T-helper 2 cell treated with Interferon-gamma antibody and Interleukin-4, amounts not matched to agents 5 μg/mL and 100 μg/mL, for 36 hours (primary cell): ENCODE results near the gene BHLHA15.
A peak's percentile ranks its signal among the peaks of the same experiment; 100 is the strongest.

Source experiments
- DNase-seq: peaks from one replicate; pipeline ENCODE4 v3.0.0; 2021; ENCODE audit warnings: low spot score
- H3K27ac Mint-ChIP-seq: one replicate; pipeline ENCODE4 v1.8.0; 2021; ENCODE audit warnings: mild to moderate bottlenecking, mixed read lengths
- H3K27me3 Mint-ChIP-seq: one replicate; pipeline ENCODE4 v1.8.0; 2021; ENCODE audit warnings: low read depth, mixed read lengths
- H3K36me3 Mint-ChIP-seq: one replicate; pipeline ENCODE4 v1.8.0; 2021; ENCODE audit warnings: low read depth, mixed read lengths
- H3K4me1 Mint-ChIP-seq: one replicate; pipeline ENCODE4 v1.8.0; 2021; ENCODE audit warnings: low read depth, mixed read lengths
- H3K4me3 Mint-ChIP-seq: one replicate; pipeline ENCODE4 v1.8.0; 2022; ENCODE audit warnings: mild to moderate bottlenecking, moderate library complexity, mixed read lengths
- H3K9me3 Mint-ChIP-seq: one replicate; pipeline ENCODE4 v1.8.0; 2021; ENCODE audit warnings: mixed read lengths

BHLHA15 gene

DNA sequence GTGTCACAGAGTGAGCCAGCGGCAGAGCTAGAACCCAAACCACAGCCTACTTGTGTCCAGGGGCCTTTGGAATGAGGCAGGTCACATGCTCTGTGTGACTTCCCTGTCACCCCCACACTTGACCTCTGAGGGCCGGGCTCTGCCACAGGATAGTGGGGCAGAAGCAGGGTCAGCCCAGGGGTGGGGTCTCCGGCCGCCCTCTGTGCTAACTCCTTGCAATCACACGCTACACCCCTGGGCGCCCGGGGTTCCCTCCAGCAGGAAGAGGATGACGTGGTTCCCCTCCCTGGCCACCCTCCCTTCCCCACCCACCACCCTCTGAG lies 21.0 kb downstream of the BHLHA15 start:
- Mint-ChIP-seq H3K36me3 (peaks cover 14% of the 10 kb centered on the region), H3K4me3 (no peak overlapping the region), H3K27me3 (no peaks in the 10 kb centered on the region), H3K27ac (no peak overlapping the region), H3K4me1 (no peaks in the 10 kb centered on the region), H3K9me3 (no peaks in the 10 kb centered on the region)
- no peak for DNase-seq

DNA sequence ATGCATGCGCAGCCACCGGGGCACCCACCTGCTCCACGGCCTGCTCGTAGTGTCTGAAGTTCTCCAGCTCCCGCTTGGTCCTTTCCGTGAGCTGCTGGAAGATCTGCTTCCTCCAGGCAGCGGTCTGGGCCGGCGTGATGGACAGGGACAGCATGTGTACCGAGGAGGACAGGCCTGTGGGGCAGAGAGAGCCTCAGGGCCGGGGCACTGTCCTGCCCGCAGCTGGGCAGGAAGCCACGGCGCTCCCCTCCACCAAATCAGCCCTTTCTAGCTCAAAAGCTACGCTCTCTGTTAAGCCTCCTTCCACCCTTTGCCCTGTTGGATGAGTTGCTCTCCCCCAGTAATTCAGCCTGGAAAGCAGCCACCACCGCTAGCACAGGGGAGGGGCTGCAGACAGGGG lies 21.6 kb downstream of the BHLHA15 start:
- no peak overlapping the region for H3K4me3 Mint-ChIP-seq
- DNase-seq = no peak
- peaks cover 11% of the 10 kb centered on the region for H3K36me3 Mint-ChIP-seq
- no peaks in the 10 kb centered on the region for H3K4me1 Mint-ChIP-seq
- H3K9me3 Mint-ChIP-seq = no peaks in the 10 kb centered on the region
- no peaks in the 10 kb centered on the region for H3K27me3 Mint-ChIP-seq
- no peak overlapping the region for H3K27ac Mint-ChIP-seq

DNA sequence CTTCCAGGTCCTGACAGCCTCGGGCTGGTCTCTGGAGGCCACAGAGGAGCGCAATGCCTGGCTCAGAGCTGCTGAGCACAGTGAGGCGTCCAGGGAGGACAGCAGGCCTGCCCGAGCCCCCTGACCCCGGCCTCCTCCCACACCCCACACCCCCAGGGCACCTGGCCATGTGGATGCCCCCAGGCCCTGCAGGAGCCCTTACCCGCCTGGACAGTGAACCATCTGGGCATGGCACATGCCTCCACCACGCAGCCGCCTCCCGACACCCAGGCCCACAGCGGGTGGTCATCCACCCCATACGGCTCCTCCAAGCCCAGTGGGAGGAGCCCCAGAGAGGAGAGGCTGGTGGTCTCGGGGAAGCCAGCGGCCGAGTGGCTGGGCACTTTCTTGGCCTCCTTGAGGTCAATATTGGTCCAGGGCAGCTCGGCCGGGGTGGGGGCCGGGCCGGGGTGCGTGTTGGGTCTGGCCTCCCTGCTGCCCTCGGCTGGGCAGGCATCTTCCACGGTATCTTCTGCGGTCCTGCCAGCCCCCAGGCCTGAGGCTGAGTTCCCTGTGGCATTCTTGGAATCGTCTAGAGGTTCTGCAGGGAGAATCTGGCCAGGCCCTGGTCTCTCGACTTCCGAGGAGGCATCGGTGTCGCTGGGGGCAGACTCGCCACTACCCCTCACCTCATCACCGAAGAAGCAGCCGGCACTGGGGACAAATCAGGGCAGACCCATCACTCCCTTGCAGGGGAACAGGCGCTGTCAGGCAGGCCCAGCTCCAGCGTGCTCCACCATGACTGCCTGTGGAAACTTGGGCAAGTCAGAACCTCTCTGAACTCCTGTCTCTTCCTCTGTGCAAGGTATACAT lies 22.2 kb downstream of the BHLHA15 start:
- no peak overlapping the region for H3K27ac Mint-ChIP-seq
- H3K4me3 Mint-ChIP-seq = no peak overlapping the region
- no peaks in the 10 kb centered on the region for H3K9me3 Mint-ChIP-seq
- H3K27me3 Mint-ChIP-seq = no peaks in the 10 kb centered on the region
- DNase-seq = no peak
- no peaks in the 10 kb centered on the region for H3K4me1 Mint-ChIP-seq
- H3K36me3 Mint-ChIP-seq = peaks cover 13% of the 10 kb centered on the region

DNA sequence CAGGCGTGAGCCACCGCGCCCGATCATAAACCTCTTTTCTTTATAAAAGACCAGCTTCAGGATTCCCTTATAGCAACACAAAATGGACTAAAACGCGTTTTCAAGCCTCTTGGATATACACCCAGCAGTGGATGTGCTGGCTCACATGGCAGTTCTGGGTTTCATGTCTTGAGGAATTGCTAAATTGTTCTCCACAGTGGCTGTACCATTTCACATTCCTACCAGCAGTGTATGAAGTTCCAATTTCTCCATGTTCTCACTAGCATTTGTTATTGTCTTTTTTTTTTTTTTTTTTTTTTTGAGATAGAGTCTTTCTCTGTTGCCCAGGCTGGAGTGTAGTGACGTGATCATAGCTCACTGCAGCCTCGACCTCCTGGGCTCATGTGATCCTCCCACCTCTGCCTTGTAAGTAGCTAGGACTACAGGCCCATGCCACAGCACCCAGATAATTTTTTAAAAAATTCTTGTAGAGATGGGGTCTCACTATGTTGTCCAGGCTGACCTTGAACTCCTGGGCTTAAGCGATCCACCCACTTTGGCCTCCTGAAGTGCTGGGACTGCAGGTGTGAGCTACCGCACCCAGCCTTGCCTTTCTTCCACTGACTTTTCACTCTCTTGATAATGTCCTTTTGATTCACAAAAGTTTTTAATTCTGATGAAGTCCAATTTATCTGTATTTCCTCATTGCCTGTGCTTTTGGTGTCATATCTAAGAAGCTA lies 23.3 kb downstream of the BHLHA15 start:
- Mint-ChIP-seq H3K9me3 (no peaks in the 10 kb centered on the region), H3K4me3 (no peak overlapping the region), H3K36me3 (peaks cover 17% of the 10 kb centered on the region), H3K4me1 (no peaks in the 10 kb centered on the region), H3K27ac (no peak overlapping the region), H3K27me3 (no peaks in the 10 kb centered on the region)
- no peak for DNase-seq

DNA sequence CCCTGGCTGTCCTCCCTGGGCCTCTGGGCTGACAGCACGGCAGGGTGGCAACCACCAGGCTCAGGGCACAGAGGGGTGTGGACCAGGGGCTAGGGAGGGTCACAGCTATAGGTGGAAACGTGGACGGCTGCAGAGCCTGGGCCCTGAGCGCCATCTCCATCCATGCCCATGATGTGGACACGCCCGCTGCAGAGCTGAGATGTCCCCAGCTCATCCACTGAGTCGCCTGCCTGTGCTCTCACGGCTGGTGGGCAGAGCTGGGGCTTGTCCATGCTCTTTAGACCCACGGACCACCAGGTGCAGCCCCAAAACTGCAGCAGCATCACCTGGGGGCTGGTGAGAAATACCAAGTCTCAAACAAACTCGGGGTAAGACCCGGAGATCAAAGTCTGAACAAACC lies 24.7 kb downstream of the BHLHA15 start:
- Mint-ChIP-seq H3K4me1 (no peaks in the 10 kb centered on the region), H3K27ac (no peak overlapping the region), H3K27me3 (no peaks in the 10 kb centered on the region), H3K9me3 (no peaks in the 10 kb centered on the region), H3K4me3 (no peak overlapping the region), H3K36me3 (peaks cover 17% of the 10 kb centered on the region)
- no peak for DNase-seq

DNA sequence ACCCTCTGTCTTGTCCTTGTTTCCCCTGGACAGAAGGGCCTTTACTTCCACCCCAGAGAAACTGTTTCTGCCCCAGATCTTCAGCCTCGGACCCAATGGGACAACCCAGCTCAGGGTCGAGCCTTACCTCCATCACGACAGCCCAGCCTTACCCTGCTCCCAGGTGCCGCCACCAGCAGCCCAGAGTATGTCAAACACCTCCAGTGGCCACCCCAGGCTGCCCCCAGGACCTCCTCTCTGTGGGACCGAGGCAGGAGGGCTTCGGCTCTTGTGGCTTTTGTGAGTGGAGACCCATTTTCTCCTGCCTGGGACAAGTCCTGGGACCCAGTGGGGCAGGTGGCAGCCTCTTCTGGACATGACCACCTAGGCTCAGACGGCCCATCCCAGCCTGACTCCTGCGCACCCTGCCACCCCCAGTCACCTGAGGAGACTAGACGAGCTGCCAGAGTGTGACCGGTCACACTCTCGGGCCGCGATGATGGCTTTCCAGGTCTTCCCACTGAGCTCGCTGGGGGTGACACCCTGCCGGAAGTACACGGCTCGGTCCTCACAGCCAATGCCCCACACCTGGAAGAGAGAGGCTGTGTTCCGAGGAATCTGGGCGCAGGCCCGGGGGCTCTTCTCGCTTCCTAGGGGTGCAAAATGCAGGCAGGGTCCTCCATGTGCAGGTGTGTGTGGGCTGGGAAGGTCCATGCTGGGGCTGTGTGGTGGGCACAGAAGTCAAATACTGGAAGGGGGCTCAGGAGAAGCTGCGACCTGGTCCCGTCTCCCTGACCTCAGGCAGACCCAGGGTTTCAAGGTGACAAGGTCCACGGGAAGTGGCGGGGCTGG lies 25.3 kb downstream of the BHLHA15 start:
- Mint-ChIP-seq H3K36me3 (peaks cover 21% of the 10 kb centered on the region), H3K4me3 (no peak overlapping the region), H3K27me3 (no peaks in the 10 kb centered on the region), H3K4me1 (no peaks in the 10 kb centered on the region), H3K27ac (no peak overlapping the region), H3K9me3 (no peaks in the 10 kb centered on the region)
- no peak for DNase-seq

DNA sequence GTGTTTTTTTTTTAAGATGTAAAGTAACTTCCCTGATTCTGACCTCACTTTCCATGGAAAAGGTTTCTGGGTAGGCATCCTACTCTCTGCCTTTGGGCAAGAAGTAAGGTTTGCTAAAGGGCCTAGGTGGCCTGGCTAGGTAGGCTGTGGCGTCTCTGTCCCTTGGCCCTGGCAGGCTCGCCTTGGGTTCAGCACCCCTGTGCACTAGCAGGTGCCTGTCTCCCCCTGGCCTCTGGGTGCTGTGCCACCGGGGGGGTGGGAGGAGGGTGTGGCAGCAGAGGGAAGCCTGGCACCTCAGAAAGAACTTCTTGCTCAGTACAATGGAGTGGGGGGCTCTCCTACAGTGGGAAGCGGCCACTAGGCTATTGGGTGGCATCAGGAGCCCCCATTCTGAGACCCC lies 26.8 kb downstream of the BHLHA15 start:
- Mint-ChIP-seq H3K27me3 (no peaks in the 10 kb centered on the region), H3K4me3 (no peak overlapping the region), H3K9me3 (no peaks in the 10 kb centered on the region), H3K27ac (no peak overlapping the region), H3K4me1 (no peaks in the 10 kb centered on the region), H3K36me3 (peaks cover 21% of the 10 kb centered on the region)
- DNase-seq = no peak

DNA sequence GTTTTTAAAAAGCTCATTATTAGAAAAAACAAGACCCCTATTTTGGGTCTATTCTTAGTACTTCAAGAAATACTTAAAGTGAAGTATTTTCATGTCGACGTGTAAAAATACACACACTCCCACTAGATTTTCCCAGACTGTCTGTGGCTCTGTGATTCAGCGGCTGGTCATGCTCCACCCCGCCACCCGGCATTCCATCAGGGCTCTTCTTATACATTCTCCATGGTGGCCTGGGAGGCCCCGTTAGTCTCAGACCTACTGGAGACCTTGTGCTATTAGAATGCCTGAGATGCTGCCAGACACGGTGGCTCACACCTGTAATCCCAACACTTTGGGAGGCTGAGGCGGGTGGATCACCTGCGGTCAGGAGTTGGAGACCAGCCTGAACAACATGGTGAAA lies 27.7 kb downstream of the BHLHA15 start:
- DNase-seq = no peak
- H3K9me3 Mint-ChIP-seq = no peaks in the 10 kb centered on the region
- H3K4me3 Mint-ChIP-seq = no peak overlapping the region
- H3K4me1 Mint-ChIP-seq = no peaks in the 10 kb centered on the region
- peaks cover 21% of the 10 kb centered on the region for H3K36me3 Mint-ChIP-seq
- H3K27me3 Mint-ChIP-seq = no peaks in the 10 kb centered on the region
- H3K27ac Mint-ChIP-seq = peak overlapping the region; percentile 31

DNA sequence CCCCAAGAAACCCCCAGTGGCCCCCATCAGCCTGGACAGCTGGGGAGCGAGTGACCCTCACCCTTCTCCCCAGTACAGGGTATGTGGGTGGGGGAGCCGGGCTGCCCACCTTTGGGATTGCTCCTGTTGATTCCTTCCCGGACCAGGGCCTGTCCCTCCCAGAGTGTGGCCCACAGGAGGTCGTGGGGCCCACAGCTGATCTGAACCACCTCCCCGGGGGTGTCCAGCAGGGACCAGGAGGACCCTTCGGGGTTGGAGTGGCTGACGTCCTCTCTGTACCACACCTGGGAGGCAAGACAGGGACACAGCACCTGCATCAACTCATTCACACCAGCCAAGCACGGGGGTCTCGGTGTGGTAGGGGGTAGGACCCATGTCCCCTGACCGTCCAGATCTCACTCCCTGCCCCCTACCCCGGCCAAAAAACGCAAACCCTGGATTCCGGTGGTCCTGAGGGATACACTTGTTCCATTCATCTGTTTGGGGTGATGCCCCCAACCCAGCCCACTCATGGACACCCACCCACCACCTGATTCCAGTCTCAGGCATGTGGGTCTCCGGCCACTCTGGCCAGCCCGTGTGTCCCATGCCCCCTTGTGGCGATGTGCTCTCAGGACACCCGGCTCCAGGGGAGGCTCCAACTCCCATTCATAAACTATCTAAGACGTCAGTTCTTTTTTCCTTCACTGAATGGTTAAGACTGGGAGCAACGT lies 29.9 kb downstream of the BHLHA15 start:
- Mint-ChIP-seq H3K27me3 (no peaks in the 10 kb centered on the region), H3K27ac (no peak overlapping the region)
- no peak for DNase-seq

DNA sequence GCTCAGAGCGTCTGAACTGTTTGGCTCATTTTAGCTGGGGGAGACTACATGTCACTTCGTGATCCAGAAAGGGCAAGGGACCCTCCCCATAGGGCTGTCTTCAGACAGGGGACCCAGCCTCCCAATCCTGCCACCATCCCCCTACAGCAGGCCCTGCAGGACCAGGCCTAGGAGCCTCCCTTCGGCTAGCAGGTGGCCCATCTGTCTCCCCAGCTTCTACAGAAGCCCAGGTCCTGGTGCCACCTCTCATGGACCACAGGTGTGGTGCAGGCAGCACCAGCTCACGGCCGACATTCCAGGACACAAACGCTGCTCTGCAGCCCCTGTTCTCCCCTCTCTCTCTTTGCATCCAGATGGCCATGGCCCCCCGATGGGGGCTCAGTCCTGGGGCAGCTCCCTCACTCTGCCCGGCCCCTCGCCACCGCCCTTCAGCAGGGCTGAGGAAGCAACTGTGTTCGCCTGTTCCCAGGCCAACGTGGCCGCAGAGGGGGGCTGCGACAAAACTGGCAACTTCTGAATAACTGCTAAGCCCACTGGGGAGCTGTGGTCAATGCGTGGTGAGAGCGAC lies 30.5 kb downstream of the BHLHA15 start:
- Mint-ChIP-seq H3K9me3 (no peaks in the 10 kb centered on the region), H3K27me3 (no peaks in the 10 kb centered on the region), H3K36me3 (peaks cover 16% of the 10 kb centered on the region), H3K4me1 (no peaks in the 10 kb centered on the region), H3K27ac (no peak overlapping the region), H3K4me3 (no peak overlapping the region)
- DNase-seq = no peak

More for the DNA sequence above, 29.9 kb downstream of the BHLHA15 start:
- H3K36me3 Mint-ChIP-seq = peaks cover 17% of the 10 kb centered on the region
- no peak overlapping the region for H3K4me3 Mint-ChIP-seq
- no peaks in the 10 kb centered on the region for H3K4me1 Mint-ChIP-seq
- H3K9me3 Mint-ChIP-seq = no peaks in the 10 kb centered on the region

DNA sequence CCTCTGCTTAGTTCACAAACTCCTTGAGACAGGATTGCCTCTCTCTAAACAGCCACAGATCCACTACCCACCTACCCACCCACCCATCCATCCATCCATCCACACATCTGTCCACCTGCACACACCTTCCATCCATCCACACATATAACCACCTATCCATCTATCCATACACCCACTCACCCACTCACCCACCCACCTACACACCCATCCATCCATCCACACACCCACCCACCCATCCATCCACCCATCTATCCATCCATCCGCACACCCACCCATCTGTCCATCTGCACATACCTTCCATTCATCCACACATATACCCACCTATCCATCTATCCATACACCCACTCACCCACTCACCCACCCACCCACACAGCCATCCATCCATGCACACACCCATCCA lies 31.1 kb downstream of the BHLHA15 start:
- Mint-ChIP-seq H3K4me1 (no peaks in the 10 kb centered on the region), H3K4me3 (no peak overlapping the region), H3K27me3 (no peaks in the 10 kb centered on the region), H3K9me3 (no peaks in the 10 kb centered on the region), H3K27ac (no peak overlapping the region), H3K36me3 (peaks cover 15% of the 10 kb centered on the region)
- no peak for DNase-seq

DNA sequence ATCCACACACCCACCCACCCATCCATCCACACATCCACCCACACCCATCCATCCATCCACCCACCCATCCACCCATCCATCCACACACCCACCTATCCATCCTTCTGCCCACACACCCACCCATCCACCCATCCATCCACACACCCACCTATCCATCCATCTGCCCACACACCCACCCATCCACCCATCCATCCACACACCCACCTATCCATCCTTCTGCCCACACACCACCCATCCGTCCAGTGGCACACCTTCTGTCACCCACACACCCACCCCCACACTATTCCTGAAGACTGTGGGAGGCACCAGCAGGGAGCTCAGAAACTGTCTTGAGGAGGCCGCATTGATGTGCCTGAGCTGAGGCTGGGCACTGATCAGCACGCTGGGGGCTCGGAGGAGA lies 31.7 kb downstream of the BHLHA15 start:
- peaks cover 18% of the 10 kb centered on the region for H3K36me3 Mint-ChIP-seq
- peaks cover under 1% of the 10 kb centered on the region for H3K4me1 Mint-ChIP-seq
- no peak overlapping the region for H3K4me3 Mint-ChIP-seq
- peak overlapping the region; percentile 31 for H3K27ac Mint-ChIP-seq
- H3K27me3 Mint-ChIP-seq = no peaks in the 10 kb centered on the region
- H3K9me3 Mint-ChIP-seq = no peaks in the 10 kb centered on the region
- no peak for DNase-seq

DNA sequence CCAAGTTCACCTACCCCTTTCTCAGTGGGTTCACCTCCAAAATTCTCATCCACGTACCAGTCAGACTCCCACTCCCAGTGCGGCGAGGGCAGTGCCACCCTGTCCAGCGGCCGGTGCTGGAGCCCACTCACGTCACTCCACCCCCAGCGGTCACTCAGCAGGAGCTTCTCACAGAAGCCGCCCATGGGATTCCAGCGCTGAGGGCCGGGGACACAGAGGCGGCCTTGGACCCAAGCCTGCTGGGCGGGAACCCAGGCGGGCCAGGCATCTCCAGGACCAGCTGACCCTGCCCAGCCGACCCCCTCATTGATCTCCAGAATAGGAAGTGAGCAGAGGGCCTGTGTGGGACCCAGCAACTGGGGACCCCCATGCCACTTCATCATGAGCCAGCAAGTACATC lies 33.6 kb downstream of the BHLHA15 start:
- Mint-ChIP-seq H3K27me3 (no peaks in the 10 kb centered on the region), H3K9me3 (no peaks in the 10 kb centered on the region), H3K4me1 (peaks cover 12% of the 10 kb centered on the region), H3K4me3 (no peak overlapping the region), H3K27ac (no peak overlapping the region), H3K36me3 (peaks cover 22% of the 10 kb centered on the region)
- DNase-seq = no peak
